Measurements from ENCODE around the gene KIF27.
"Not testable (repeated sequence)": the region's sequence is repeated elsewhere in the genome, so short reads cannot be mapped to it uniquely, and the experiment has no call there.

KIF27 gene

GRCh38 chr9:83809213-83809612 lies 112.0 kb downstream of the KIF27 start:
- DNase-seq (ENCODE audit: low read depth in 3 of 3): not testable (repeated sequence)

- not testable (repeated sequence) for DNase-seq (ENCODE audit: low read depth in 3 of 3)
Measured at GRCh38 chr9:83804454-83804853, 116.8 kb downstream of the KIF27 start.

- not testable (repeated sequence) for DNase-seq (ENCODE audit: low read depth in 3 of 3)
Measured at GRCh38 chr9:83803941-83804340, 117.3 kb downstream of the KIF27 start.

- no peak for DNase-seq (ENCODE audit: low read depth in 3 of 3)
Measured at GRCh38 chr9:83800236-83801033, 120.8 kb downstream of the KIF27 start.

GRCh38 chr9:83794051-83794450 lies 127.2 kb downstream of the KIF27 start:
- DNase-seq (ENCODE audit: low read depth in 3 of 3): no peak

- no peak for DNase-seq (ENCODE audit: low read depth in 3 of 3)
Measured at GRCh38 chr9:83792746-83793145, 128.5 kb downstream of the KIF27 start.

All from stimulated activated CD4-positive, alpha-beta T cell treated with anti-CD3 and anti-CD28 coated beads, TNF-alpha, amount 100 ng/mL, for 48 hours (primary cell).